Endothelial cell (in vitro differentiated cells): ENCODE data around the gene PRDM5. TPM values are rescaled to one million over a fixed set of nuclear protein-coding genes. Genes with fewer than 3 reads are reported as not detected.

Source experiments
- DNase-seq: peaks from one replicate; pipeline ENCODE4 v3.0.0; 2021; ENCODE audit warnings: low spot score
- H3K27ac Mint-ChIP-seq: one replicate; pipeline ENCODE4 v1.8.0; 2021; ENCODE audit warnings: mixed read lengths, inconsistent platforms; ENCODE audit not compliant: unreplicated experiment
- H3K27me3 Mint-ChIP-seq: one replicate; pipeline ENCODE4 v1.8.0; 2021; ENCODE audit warnings: mild to moderate bottlenecking, moderate library complexity, mixed read lengths, inconsistent platforms; ENCODE audit not compliant: unreplicated experiment
- H3K36me3 Mint-ChIP-seq: one replicate; pipeline ENCODE4 v1.8.0; 2021; ENCODE audit warnings: mild to moderate bottlenecking, low read depth, mixed read lengths, inconsistent platforms; ENCODE audit not compliant: unreplicated experiment
- H3K4me1 Mint-ChIP-seq: one replicate; pipeline ENCODE4 v1.8.0; 2021; ENCODE audit warnings: mild to moderate bottlenecking, mixed read lengths, inconsistent platforms; ENCODE audit not compliant: unreplicated experiment
- H3K4me3 Mint-ChIP-seq: one replicate; pipeline ENCODE4 v1.8.0; 2021; ENCODE audit warnings: mild to moderate bottlenecking, mixed read lengths, inconsistent platforms; ENCODE audit not compliant: unreplicated experiment
- H3K9me3 Mint-ChIP-seq: one replicate; pipeline ENCODE4 v1.8.0; 2021; ENCODE audit warnings: mixed read lengths, inconsistent platforms; ENCODE audit not compliant: unreplicated experiment
- total RNA-seq: library from RNA; stranded (reverse); fragmentation: NEBNext Ultra II Directional; extraction: Animal tissue kit (Norgen Biotek cat#: 25700); gene quantifications from one replicate; pipeline ENCODE4 v1.2.1, GENCODE V29; 2021; ENCODE audit not compliant: unreplicated experiment
- TF ChIP-seq, protein P1 (sequence below): fragments of 200-600 bp; sonication (generic); IDR thresholded peaks from one replicate; pipeline ENCODE4 v1.5.0; 2021; ENCODE audit warnings: antibody characterized with exemption; ENCODE audit not compliant: unreplicated experiment

The PRDM5 gene
- total RNA-seq, 1 donor from 2014 or later, result 17.0 TPM

DNA sequence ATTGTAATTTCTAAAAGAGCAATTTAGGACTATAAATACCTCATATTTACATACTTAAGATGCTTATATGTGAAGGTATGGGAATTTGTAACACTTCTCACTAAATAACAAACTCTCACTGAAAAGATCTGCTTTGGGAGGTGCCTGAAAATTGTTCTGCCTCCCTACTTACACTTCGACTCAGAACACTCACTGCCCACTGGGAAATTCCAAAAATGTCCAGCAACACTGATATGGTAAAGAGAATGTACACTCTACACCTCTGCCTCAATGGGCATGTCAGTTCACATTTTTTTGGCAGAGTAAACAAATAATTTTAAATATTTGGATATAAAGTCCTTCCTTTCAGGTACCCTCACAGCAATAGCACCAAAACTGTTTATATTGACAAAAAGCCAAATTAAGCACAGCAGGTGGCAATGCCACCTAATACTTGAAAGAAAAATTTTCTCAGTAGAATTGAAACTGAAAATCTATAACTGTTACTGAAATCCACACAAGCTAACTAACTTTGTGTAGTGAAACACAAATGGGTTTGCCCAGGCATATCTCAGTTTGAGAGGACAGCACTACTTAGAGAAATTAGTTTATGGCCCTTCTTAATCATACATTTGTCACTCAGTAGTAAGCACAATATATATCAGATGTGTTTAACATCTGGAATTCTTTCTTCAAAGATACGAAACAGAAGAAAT, 67.1 kb downstream of the PRDM5 start:
- Mint-ChIP-seq H3K4me1 (no peaks in the 10 kb centered on the region), H3K27ac (no peak overlapping the region), H3K4me3 (no peak overlapping the region), H3K27me3 (peaks cover 1% of the 10 kb centered on the region), H3K36me3 (no peaks in the 10 kb centered on the region), H3K9me3 (no peaks in the 10 kb centered on the region)
- TF ChIP-seq, protein P1, sequence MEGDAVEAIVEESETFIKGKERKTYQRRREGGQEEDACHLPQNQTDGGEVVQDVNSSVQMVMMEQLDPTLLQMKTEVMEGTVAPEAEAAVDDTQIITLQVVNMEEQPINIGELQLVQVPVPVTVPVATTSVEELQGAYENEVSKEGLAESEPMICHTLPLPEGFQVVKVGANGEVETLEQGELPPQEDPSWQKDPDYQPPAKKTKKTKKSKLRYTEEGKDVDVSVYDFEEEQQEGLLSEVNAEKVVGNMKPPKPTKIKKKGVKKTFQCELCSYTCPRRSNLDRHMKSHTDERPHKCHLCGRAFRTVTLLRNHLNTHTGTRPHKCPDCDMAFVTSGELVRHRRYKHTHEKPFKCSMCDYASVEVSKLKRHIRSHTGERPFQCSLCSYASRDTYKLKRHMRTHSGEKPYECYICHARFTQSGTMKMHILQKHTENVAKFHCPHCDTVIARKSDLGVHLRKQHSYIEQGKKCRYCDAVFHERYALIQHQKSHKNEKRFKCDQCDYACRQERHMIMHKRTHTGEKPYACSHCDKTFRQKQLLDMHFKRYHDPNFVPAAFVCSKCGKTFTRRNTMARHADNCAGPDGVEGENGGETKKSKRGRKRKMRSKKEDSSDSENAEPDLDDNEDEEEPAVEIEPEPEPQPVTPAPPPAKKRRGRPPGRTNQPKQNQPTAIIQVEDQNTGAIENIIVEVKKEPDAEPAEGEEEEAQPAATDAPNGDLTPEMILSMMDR, result no peak
- no peak for DNase-seq

- TF ChIP-seq, protein P1, result no peak
- Mint-ChIP-seq H3K27me3 (peaks cover 1% of the 10 kb centered on the region), H3K4me3 (no peak overlapping the region)
These were observed 69.2 kb downstream of the PRDM5 start for GRCh38 chr4:120853161-120853935.

GRCh38 chr4:120850018-120850599, 72.4 kb downstream of the PRDM5 start:
- TF ChIP-seq, protein P1, result no peak
- H3K36me3 Mint-ChIP-seq, result no peaks in the 10 kb centered on the region
- no peaks in the 10 kb centered on the region for H3K4me1 Mint-ChIP-seq

More at GRCh38 chr4:120853161-120853935, 69.2 kb downstream of the PRDM5 start:
- Mint-ChIP-seq H3K4me1 (no peaks in the 10 kb centered on the region), H3K27ac (no peak overlapping the region), H3K9me3 (no peaks in the 10 kb centered on the region), H3K36me3 (no peaks in the 10 kb centered on the region)
- no peak for DNase-seq

DNA sequence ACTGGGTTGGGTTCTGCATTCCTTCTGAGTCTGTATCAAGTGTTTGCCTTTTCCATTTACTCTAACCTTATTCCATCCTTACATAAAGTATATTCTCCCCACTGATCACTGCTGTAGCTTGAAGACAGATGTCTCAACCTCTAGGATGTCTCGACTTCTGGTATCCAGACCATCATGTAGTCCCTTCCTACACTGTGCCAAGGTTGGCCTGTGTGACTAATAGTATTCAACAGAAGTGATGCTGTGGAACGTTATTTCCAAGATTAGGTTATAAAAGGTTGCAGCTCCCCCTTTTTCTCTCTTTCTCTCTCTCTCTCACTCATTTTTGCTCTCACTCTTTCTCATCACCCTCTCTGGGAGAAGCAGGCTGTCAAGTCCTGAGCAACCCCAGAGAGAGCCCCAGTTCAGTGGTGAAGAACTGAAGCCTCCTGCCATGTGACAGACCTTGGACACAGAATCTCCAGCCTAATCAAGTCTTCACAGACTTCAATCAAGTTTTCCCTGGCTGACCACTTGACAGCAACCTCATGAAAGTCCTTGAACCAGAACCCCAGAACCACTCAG, 75.4 kb downstream of the PRDM5 start:
- no peaks in the 10 kb centered on the region for H3K4me1 Mint-ChIP-seq
- H3K9me3 Mint-ChIP-seq, result no peaks in the 10 kb centered on the region
- no peak for DNase-seq
- H3K4me3 Mint-ChIP-seq, result no peak overlapping the region
- H3K27ac Mint-ChIP-seq, result no peak overlapping the region
- H3K27me3 Mint-ChIP-seq, result no peaks in the 10 kb centered on the region
- H3K36me3 Mint-ChIP-seq, result no peaks in the 10 kb centered on the region
- TF ChIP-seq, protein P1, result no peak

More at GRCh38 chr4:120850018-120850599, 72.4 kb downstream of the PRDM5 start:
- H3K4me3 Mint-ChIP-seq, result no peak overlapping the region
- H3K9me3 Mint-ChIP-seq, result no peaks in the 10 kb centered on the region
- peaks cover 1% of the 10 kb centered on the region for H3K27me3 Mint-ChIP-seq
- DNase-seq, result no peak
- H3K27ac Mint-ChIP-seq, result no peak overlapping the region
